Pulmonary artery endothelial cell (primary cell): ENCODE results near the gene ADCY2. TPM values are rescaled to one million over a fixed set of nuclear protein-coding genes. Genes with fewer than 3 reads are reported as not detected.

ENCODE experiments used
- DNase-seq: peaks from one replicate; pipeline ENCODE4 v3.0.0-alpha.2; 2011; ENCODE audit warnings: low read depth, low spot score
- total RNA-seq: library from RNA; depleted of rRNA; stranded (reverse); fragments of >200 nt; gene quantifications from 2 replicates; pipeline ENCODE4 v1.2.3, GENCODE V29; 2014

The ADCY2 gene
- total RNA-seq, 1 donor from 2014 or later, result not detected

GRCh38 chr5:7586480-7586879 lies 190.5 kb downstream of the ADCY2 start:
- DNase-seq, result no peak

GRCh38 chr5:7589800-7590199 lies 193.9 kb downstream of the ADCY2 start:
- no peak for DNase-seq

- no peak for DNase-seq
These were observed 197.0 kb downstream of the ADCY2 start for GRCh38 chr5:7592910-7593309.

- no peak for DNase-seq
These were observed 201.2 kb downstream of the ADCY2 start for GRCh38 chr5:7597059-7597642.

GRCh38 chr5:7606840-7607465 lies 211.0 kb downstream of the ADCY2 start:
- DNase-seq, result no peak

- no peak for DNase-seq
These were observed 212.8 kb downstream of the ADCY2 start for GRCh38 chr5:7608772-7609171.

- DNase-seq, result no peak
These were observed 213.8 kb downstream of the ADCY2 start for GRCh38 chr5:7609726-7610125.

- no peak for DNase-seq
These were observed 214.7 kb downstream of the ADCY2 start for GRCh38 chr5:7610531-7611177.

GRCh38 chr5:7611518-7611917 lies 215.6 kb downstream of the ADCY2 start:
- DNase-seq, result no peak

GRCh38 chr5:7615566-7616061 lies 219.7 kb downstream of the ADCY2 start:
- no peak for DNase-seq

- no peak for DNase-seq
These were observed 221.0 kb downstream of the ADCY2 start for GRCh38 chr5:7616897-7617296.

GRCh38 chr5:7622498-7622897 lies 226.6 kb downstream of the ADCY2 start:
- no peak for DNase-seq

GRCh38 chr5:7625740-7626139 lies 229.8 kb downstream of the ADCY2 start:
- DNase-seq, result no peak

- no peak for DNase-seq
These were observed 232.3 kb downstream of the ADCY2 start for GRCh38 chr5:7628248-7628647.

GRCh38 chr5:7628820-7629219 lies 232.9 kb downstream of the ADCY2 start:
- DNase-seq, result no peak

GRCh38 chr5:7629561-7629960 lies 233.6 kb downstream of the ADCY2 start:
- no peak for DNase-seq

GRCh38 chr5:7634837-7635236 lies 238.9 kb downstream of the ADCY2 start:
- no peak for DNase-seq

- DNase-seq, result no peak
These were observed 242.5 kb downstream of the ADCY2 start for GRCh38 chr5:7638456-7638855.

- DNase-seq, result no peak
These were observed 246.1 kb downstream of the ADCY2 start for GRCh38 chr5:7642029-7642428.

GRCh38 chr5:7644723-7645122 lies 248.8 kb downstream of the ADCY2 start:
- DNase-seq, result no peak

GRCh38 chr5:7650755-7651154 lies 254.8 kb downstream of the ADCY2 start:
- DNase-seq, result no peak

GRCh38 chr5:7653046-7653445 lies 257.1 kb downstream of the ADCY2 start:
- no peak for DNase-seq

GRCh38 chr5:7657153-7657552 lies 261.2 kb downstream of the ADCY2 start:
- DNase-seq, result no peak
